PFSK-1 (cell line): Measurements from ENCODE around the gene PCDHGA1.

ENCODE experiments used
- REST ChIP-seq, 2 experiments: IDR thresholded peaks; 2 replicates each; pipeline versions ENCODE4 v1.6.1 to v1.8.0; 2011 to 2012; ENCODE audit warnings: low read depth in 2 of 2, low read length in 2 of 2, control low read depth in 1 of 2, inconsistent platforms in 1 of 2, mild to moderate bottlenecking in 1 of 2, moderate library complexity in 1 of 2; ENCODE audit not compliant: insufficient read depth in 1 of 2
- SIN3A ChIP-seq: IDR thresholded peaks from 2 replicates; pipeline ENCODE4 v1.6.1; 2012; ENCODE audit warnings: mild to moderate bottlenecking, low read length, moderate library complexity, borderline replicate concordance; ENCODE audit not compliant: insufficient read depth

GRCh38 chr5:141356950-141357349 is 26.6 kb downstream of the PCDHGA1 start:
- TF ChIP-seq REST (IDR thresholded peaks at IDR 0.05; ENCODE audit: insufficient read depth in 1 of 2, low read depth in 2 of 2, low read length in 2 of 2) (peak in 1 of 2 experiments; percentile 53; a peak in 1 of 4 replicates), SIN3A (no peak)
